Upper lobe of right lung (tissue), 1 donor: Measurements from ENCODE around the gene C9orf57. TPM values are rescaled to one million over a fixed set of nuclear protein-coding genes. Genes with fewer than 3 reads are reported as not detected.
A peak's percentile ranks its signal among the peaks of the same experiment; 100 is the strongest.
"Not testable (repeated sequence)": the region's sequence is repeated elsewhere in the genome, so short reads cannot be mapped to it uniquely, and the experiment has no call there.

Experiments
- ATAC-seq: fragments of 200-7000 bp; cut with Tn5 transposase; one replicate; pipeline ENCODE4 v1.9.1; 2020; ENCODE audit warnings: mild to moderate bottlenecking, moderate library complexity
- DNase-seq: peaks from one replicate; pipeline ENCODE4 v3.0.0-alpha.2; 2020
- H3K27ac ChIP-seq: fragments of 200-600 bp; one replicate; pipeline ENCODE4 v1.8.0; 2022
- H3K27me3 ChIP-seq: fragments of 200-600 bp; one replicate; pipeline ENCODE4 v1.8.0; 2022; ENCODE audit warnings: mild to moderate bottlenecking
- H3K36me3 ChIP-seq: fragments of 200-600 bp; one replicate; pipeline ENCODE4 v1.8.0; 2022
- H3K4me1 ChIP-seq: fragments of 200-600 bp; one replicate; pipeline ENCODE4 v1.8.0; 2022
- H3K4me3 ChIP-seq: fragments of 200-600 bp; one replicate; pipeline ENCODE4 v1.8.0; 2022; ENCODE audit warnings: mild to moderate bottlenecking
- H3K9me3 ChIP-seq: fragments of 200-600 bp; one replicate; pipeline ENCODE4 v1.8.0; 2022
- CTCF ChIP-seq: fragments of 200-600 bp; IDR thresholded peaks from one replicate; pipeline ENCODE4 v1.8.0; 2022; ENCODE audit warnings: antibody characterized with exemption
- intact Hi-C: fragments of 100-400 bp; cut with DNase I; formaldehyde crosslinking; loops from one replicate; pipeline ENCODE4 v1.11.0; 2022
- total RNA-seq: library from RNA; stranded (reverse); fragmentation: NEBNext Ultra II Directional; extraction: Animal tissue kit (Norgen Biotek cat#: 25700); gene quantifications from one replicate; pipeline ENCODE4 v1.2.1, GENCODE V29; 2021
- donor health status: DM: no; HTN: yes; CAD: no; lungs with severe emphysema.

Gene C9orf57
- total RNA-seq, 1 donor from 2014 or later = not detected

- no peak for TF ChIP-seq CTCF
- Histone ChIP-seq H3K4me3 (no peak overlapping the region), H3K36me3 (no peaks in the 10 kb centered on the region), H3K4me1 (no peaks in the 10 kb centered on the region), H3K27me3 (no peaks in the 10 kb centered on the region), H3K27ac (no peak overlapping the region), H3K9me3 (no peaks in the 10 kb centered on the region)
- intact Hi-C loops = no loop called here
- DNase-seq (no peak), ATAC-seq (peak; percentile 66)
Observed at GRCh38 chr9:72022841-72023240, 37.6 kb downstream of the C9orf57 start.

DNA sequence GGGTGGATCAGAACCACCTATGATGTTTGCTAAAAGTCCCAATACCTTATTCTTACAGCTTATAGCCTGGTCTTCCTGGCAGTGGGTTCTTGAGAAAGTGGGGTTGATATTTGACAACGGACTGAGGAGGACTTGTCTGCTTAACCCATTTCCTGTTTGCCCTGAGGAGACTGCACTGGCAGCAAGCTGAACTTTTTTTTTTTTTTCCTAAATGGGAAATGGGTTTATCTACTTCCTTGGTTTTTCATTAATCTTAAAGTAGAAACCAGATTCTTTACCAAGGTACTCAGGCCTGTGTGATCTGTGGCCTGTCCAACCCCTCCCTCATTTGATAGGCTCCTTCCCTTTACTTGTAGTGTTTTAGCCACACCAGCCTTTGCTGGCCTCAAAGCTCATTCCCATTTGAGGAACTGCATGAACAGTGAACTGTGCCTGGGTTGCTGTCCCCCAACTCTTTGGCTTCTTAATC lies 47.1 kb downstream of the C9orf57 start:
- H3K27me3 ChIP-seq = no peaks in the 10 kb centered on the region
- no peak overlapping the region for H3K4me3 ChIP-seq
- DNase-seq (no peak), ATAC-seq (peak; percentile 41)
- no peaks in the 10 kb centered on the region for H3K36me3 ChIP-seq
- TF ChIP-seq CTCF = no peak
- intact Hi-C loops = no loop called here
- H3K9me3 ChIP-seq = no peaks in the 10 kb centered on the region
- no peaks in the 10 kb centered on the region for H3K4me1 ChIP-seq
- no peak overlapping the region for H3K27ac ChIP-seq

DNA sequence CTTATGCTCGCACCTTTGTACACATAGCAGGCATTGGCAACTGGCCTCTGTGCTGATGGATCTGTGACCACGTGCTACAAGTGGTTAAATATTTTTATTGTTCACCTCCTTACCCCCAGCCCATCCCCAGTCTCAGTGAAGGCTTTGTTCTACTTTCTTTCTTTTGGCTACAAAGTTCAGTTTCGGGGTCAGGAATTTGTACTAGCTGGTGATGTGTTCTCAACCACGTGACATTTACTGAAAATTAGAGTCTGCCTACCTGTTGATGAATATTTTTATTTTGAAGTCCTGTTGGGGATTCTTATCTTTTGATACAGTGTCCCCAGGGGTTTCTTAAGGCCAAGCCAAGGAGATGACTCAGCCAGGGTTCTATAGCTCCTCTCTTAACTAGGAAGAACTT lies 47.8 kb downstream of the C9orf57 start:
- no peaks in the 10 kb centered on the region for H3K27me3 ChIP-seq
- no peak for TF ChIP-seq CTCF
- intact Hi-C loops = no loop called here
- H3K4me1 ChIP-seq = no peaks in the 10 kb centered on the region
- ATAC-seq (no peak), DNase-seq (no peak)
- no peak overlapping the region for H3K4me3 ChIP-seq
- no peaks in the 10 kb centered on the region for H3K36me3 ChIP-seq
- no peaks in the 10 kb centered on the region for H3K9me3 ChIP-seq
- no peak overlapping the region for H3K27ac ChIP-seq

DNA sequence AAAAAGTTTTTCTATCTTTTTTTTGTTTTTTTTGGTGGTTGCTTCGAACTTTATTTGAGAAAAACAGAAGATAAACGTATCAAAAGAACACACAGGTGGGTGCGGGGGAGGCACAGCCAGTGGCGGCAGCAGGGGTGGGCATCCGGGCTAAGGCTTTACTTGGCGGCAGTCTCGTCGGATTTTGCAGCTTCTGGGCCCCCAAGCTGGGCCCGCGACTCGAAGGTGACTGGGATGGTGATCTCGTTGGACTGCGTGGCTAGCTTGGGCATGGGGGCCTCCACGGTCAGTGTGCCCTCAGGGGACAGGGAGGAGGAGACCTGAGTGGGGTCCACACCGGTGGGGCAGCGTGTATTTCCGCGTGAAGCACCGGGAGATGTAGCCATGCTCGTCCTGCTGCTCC lies 52.7 kb downstream of the C9orf57 start:
- H3K27me3 ChIP-seq, DNase-seq, H3K4me3 ChIP-seq, H3K9me3 ChIP-seq, H3K36me3 ChIP-seq, intact Hi-C loops, H3K4me1 ChIP-seq, H3K27ac ChIP-seq: not testable (repeated sequence)
- peak; percentile 26 for ATAC-seq

- H3K9me3 ChIP-seq = no peaks in the 10 kb centered on the region
- H3K36me3 ChIP-seq = no peaks in the 10 kb centered on the region
- H3K4me3 ChIP-seq = no peak overlapping the region
- no peaks in the 10 kb centered on the region for H3K4me1 ChIP-seq
- ATAC-seq (no peak), DNase-seq (no peak)
- no peak for TF ChIP-seq CTCF
- no peak overlapping the region for H3K27ac ChIP-seq
- intact Hi-C loops = no loop called here
- H3K27me3 ChIP-seq = no peaks in the 10 kb centered on the region
Observed at GRCh38 chr9:72006501-72006900, 53.9 kb downstream of the C9orf57 start.

DNA sequence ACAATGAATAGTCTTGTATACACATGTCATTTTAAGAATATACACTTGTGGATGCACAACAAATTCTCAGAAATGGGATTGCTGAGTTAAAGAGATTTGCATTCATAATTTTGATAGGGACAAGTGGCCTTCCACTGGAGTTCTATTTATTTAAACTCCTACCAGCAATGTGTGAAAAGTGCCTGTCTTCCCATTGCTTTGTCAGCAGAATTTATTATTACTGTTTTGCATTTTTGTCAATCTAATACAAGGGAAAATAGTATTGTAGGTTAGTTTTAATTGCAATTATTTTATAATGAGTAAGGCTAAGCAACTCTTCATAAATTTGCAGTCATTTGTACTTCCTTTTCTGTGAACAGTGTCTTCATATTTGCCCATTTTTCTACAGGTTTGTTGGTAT lies 55.0 kb downstream of the C9orf57 start:
- H3K27me3 ChIP-seq = no peaks in the 10 kb centered on the region
- TF ChIP-seq CTCF = no peak
- ATAC-seq (no peak), DNase-seq (no peak)
- no peak overlapping the region for H3K4me3 ChIP-seq
- intact Hi-C loops = no loop called here
- no peaks in the 10 kb centered on the region for H3K9me3 ChIP-seq
- no peaks in the 10 kb centered on the region for H3K4me1 ChIP-seq
- H3K27ac ChIP-seq = no peak overlapping the region
- no peaks in the 10 kb centered on the region for H3K36me3 ChIP-seq

Other genes starting within 250 kb of the C9orf57 start
- 14.3 TPM for gene ABHD17B, start 149.4 kb downstream of the C9orf57 start, total RNA-seq
- gene C9orf85, start 149.0 kb downstream of the C9orf57 start, total RNA-seq = 10.0 TPM
- gene GDA, start 88.8 kb upstream of the C9orf57 start, total RNA-seq = 0.20 TPM